HFFc6 (cell line): ENCODE data around the gene RAB8B. TPM values are rescaled to one million over a fixed set of nuclear protein-coding genes. Genes with fewer than 3 reads are reported as not detected.
"Not testable (repeated sequence)": the region's sequence is repeated elsewhere in the genome, so short reads cannot be mapped to it uniquely, and the experiment has no call there.

Experiments used
- DNase-seq: peaks from one replicate; pipeline ENCODE4 v3.0.0-alpha.2; 2018
- H3K27ac Mint-ChIP-seq: 2 replicates; pipeline ENCODE4 v1.8.0; 2020; ENCODE audit warnings: mild to moderate bottlenecking, mixed read lengths
- H3K27me3 Mint-ChIP-seq: 2 replicates; pipeline ENCODE4 v1.8.0; 2021; ENCODE audit warnings: mild to moderate bottlenecking, moderate library complexity, mixed read lengths; ENCODE audit not compliant: insufficient read depth
- H3K36me3 Mint-ChIP-seq: 2 replicates; pipeline ENCODE4 v1.8.0; 2021; ENCODE audit warnings: low read depth, mixed read lengths
- H3K4me1 Mint-ChIP-seq: 2 replicates; pipeline ENCODE4 v1.8.0; 2020; ENCODE audit warnings: low read depth, mixed read lengths
- H3K4me3 Mint-ChIP-seq: 2 replicates; pipeline ENCODE4 v1.8.0; 2020; ENCODE audit warnings: mild to moderate bottlenecking, moderate library complexity, mixed read lengths
- H3K9me3 Mint-ChIP-seq: 2 replicates; pipeline ENCODE4 v1.8.0; 2020; ENCODE audit warnings: mild to moderate bottlenecking, mixed read lengths
- CTCF ChIP-seq: fragments of 200-600 bp; sonication (generic); IDR thresholded peaks from 2 replicates; pipeline ENCODE4 v1.5.0; 2021; ENCODE audit warnings: antibody characterized with exemption, mild to moderate bottlenecking
- total RNA-seq, 6 experiments: library from RNA; stranded (reverse); fragmentation: NEBNext Ultra II Directional; extraction: Animal tissue kit (Norgen Biotek cat#: 25700); gene quantifications; 2 replicates in 1 of 6; 3 replicates in 5 of 6; pipeline ENCODE4 v1.2.3, GENCODE V29; 2021

The RAB8B gene
- total RNA-seq, 6 experiments from 2014 or later, result 24.7 to 38.4 (median 33.2) TPM

GRCh38 chr15:63200464-63201249 lies 11.3 kb downstream of the RAB8B start:
- Mint-ChIP-seq H3K4me1 (peaks cover 62% of the 10 kb centered on the region), H3K27ac (no peak overlapping the region), H3K27me3 (peaks cover 3% of the 10 kb centered on the region), H3K9me3 (no peaks in the 10 kb centered on the region), H3K4me3 (no peak overlapping the region), H3K36me3 (peaks cover 10% of the 10 kb centered on the region; the same call in 1 of the 2 replicates)
- no peak for DNase-seq
- TF ChIP-seq CTCF, result no peak

- H3K27ac Mint-ChIP-seq, result no peak overlapping the region
- no peak for TF ChIP-seq CTCF
- no peak overlapping the region for H3K4me3 Mint-ChIP-seq
- H3K4me1 Mint-ChIP-seq, result peaks cover 51% of the 10 kb centered on the region
- no peaks in the 10 kb centered on the region for H3K9me3 Mint-ChIP-seq
- no peak for DNase-seq
- H3K36me3 Mint-ChIP-seq, result peaks cover 14% of the 10 kb centered on the region
- peaks cover 5% of the 10 kb centered on the region for H3K27me3 Mint-ChIP-seq
These were observed 13.5 kb downstream of the RAB8B start for GRCh38 chr15:63202861-63203260.

GRCh38 chr15:63203451-63204090 lies 14.2 kb downstream of the RAB8B start:
- Mint-ChIP-seq H3K27me3 (peaks cover 5% of the 10 kb centered on the region), H3K4me1 (peaks cover 44% of the 10 kb centered on the region), H3K4me3 (0 out of 2 replicates have a peak overlapping the region, but pooled peaks have one; percentile 10), H3K9me3 (no peaks in the 10 kb centered on the region), H3K27ac (no peak overlapping the region; the same call in 1 of the 2 replicates), H3K36me3 (peaks cover 17% of the 10 kb centered on the region)
- no peak for TF ChIP-seq CTCF
- DNase-seq, result peak; percentile 37

- H3K27me3 Mint-ChIP-seq, result peaks cover 3% of the 10 kb centered on the region
- peaks cover 45% of the 10 kb centered on the region for H3K4me1 Mint-ChIP-seq
- no peak for DNase-seq
- no peak for TF ChIP-seq CTCF
- no peaks in the 10 kb centered on the region for H3K9me3 Mint-ChIP-seq
- H3K27ac Mint-ChIP-seq, result no peak overlapping the region
- H3K36me3 Mint-ChIP-seq, result peaks cover 13% of the 10 kb centered on the region
- H3K4me3 Mint-ChIP-seq, result no peak overlapping the region
These were observed 16.7 kb downstream of the RAB8B start for GRCh38 chr15:63206079-63206478.

- not testable (repeated sequence) for DNase-seq, H3K36me3 Mint-ChIP-seq, H3K9me3 Mint-ChIP-seq, H3K27me3 Mint-ChIP-seq, H3K4me3 Mint-ChIP-seq, H3K27ac Mint-ChIP-seq
- peaks cover 51% of the 10 kb centered on the region for H3K4me1 Mint-ChIP-seq
These were observed 19.4 kb downstream of the RAB8B start for GRCh38 chr15:63208824-63209223.
